OCI-LY1 (cell line): ENCODE measurements around the gene WDFY4.

ENCODE experiments used
- CTCF ChIP-seq: fragments of 200-600 bp; sonication (generic), shearing (Covaris generic); IDR thresholded peaks from 2 replicates; pipeline ENCODE4 v1.5.1; 2017; ENCODE audit warnings: mild to moderate bottlenecking, antibody characterized with exemption, low read length, moderate library complexity, mixed read lengths
- EZH2 ChIP-seq: fragments of 200-600 bp; sonication (generic), shearing (Covaris generic); IDR thresholded peaks from 2 replicates; pipeline ENCODE4 v1.8.0; 2017; ENCODE audit warnings: borderline replicate concordance, mixed run types, mild to moderate bottlenecking, antibody characterized with exemption, low read length, moderate library complexity, mixed read lengths

DNA sequence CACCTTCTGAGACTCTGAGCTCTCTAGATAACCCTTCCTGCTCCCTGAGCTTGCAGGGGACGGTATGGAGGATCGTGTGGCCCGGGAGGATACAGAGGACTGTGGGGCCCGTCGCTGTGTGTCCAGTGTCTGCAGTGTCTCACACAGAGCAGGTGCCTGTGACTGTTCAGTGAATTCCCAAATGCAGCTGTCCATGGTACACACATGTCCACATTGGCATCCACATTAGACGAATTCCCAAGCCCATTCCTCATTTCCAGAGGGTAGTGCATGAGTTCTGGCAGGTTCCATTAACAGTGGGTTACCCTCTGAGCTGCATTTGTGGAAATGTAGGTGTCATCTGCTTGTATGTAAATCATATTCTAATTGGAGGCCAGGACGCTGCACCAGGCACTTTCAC is 39.5 kb downstream of the WDFY4 start:
- TF ChIP-seq CTCF (no peak), EZH2 (no peak)
